ENCODE results near the gene ATF7IP.
"Not testable (repeated sequence)": the region's sequence is repeated elsewhere in the genome, so short reads cannot be mapped to it uniquely, and the experiment has no call there.

Gene ATF7IP, protein sequence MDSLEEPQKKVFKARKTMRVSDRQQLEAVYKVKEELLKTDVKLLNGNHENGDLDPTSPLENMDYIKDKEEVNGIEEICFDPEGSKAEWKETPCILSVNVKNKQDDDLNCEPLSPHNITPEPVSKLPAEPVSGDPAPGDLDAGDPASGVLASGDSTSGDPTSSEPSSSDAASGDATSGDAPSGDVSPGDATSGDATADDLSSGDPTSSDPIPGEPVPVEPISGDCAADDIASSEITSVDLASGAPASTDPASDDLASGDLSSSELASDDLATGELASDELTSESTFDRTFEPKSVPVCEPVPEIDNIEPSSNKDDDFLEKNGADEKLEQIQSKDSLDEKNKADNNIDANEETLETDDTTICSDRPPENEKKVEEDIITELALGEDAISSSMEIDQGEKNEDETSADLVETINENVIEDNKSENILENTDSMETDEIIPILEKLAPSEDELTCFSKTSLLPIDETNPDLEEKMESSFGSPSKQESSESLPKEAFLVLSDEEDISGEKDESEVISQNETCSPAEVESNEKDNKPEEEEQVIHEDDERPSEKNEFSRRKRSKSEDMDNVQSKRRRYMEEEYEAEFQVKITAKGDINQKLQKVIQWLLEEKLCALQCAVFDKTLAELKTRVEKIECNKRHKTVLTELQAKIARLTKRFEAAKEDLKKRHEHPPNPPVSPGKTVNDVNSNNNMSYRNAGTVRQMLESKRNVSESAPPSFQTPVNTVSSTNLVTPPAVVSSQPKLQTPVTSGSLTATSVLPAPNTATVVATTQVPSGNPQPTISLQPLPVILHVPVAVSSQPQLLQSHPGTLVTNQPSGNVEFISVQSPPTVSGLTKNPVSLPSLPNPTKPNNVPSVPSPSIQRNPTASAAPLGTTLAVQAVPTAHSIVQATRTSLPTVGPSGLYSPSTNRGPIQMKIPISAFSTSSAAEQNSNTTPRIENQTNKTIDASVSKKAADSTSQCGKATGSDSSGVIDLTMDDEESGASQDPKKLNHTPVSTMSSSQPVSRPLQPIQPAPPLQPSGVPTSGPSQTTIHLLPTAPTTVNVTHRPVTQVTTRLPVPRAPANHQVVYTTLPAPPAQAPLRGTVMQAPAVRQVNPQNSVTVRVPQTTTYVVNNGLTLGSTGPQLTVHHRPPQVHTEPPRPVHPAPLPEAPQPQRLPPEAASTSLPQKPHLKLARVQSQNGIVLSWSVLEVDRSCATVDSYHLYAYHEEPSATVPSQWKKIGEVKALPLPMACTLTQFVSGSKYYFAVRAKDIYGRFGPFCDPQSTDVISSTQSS

GRCh38 chr12:14365294-14366208 is at the start of gene ATF7IP:
ATF7IP (plus strand) TSS chr12:14365682; CDS start chr12:14423916, 58,234 bp downstream.
- H3K36me3 ChIP-seq (ENCODE audit: insufficient read depth, low read length): no peaks in the 10 kb centered on the region
- no peaks in the 10 kb centered on the region for H3K4me1 ChIP-seq (ENCODE audit: insufficient read depth, low read length)
- H3K9me3 ChIP-seq (ENCODE audit: low read length): no peaks in the 10 kb centered on the region

GRCh38 chr12:14317362-14318146 is 47.9 kb upstream of the ATF7IP start:
- no peaks in the 10 kb centered on the region for H3K9me3 ChIP-seq (ENCODE audit: low read length)
- H3K27me3 ChIP-seq (ENCODE audit: control insufficient read depth in 1 of 2, insufficient read depth in 2 of 2, low read length in 2 of 2): no peaks in the 10 kb centered on the region
- H3K36me3 ChIP-seq (ENCODE audit: insufficient read depth, low read length): no peaks in the 10 kb centered on the region
- H3K4me1 ChIP-seq (ENCODE audit: insufficient read depth, low read length): no peaks in the 10 kb centered on the region
- no peak overlapping the region for H3K27ac ChIP-seq (ENCODE audit: low read depth, low read length)
- no peak overlapping the region for H3K9ac ChIP-seq (ENCODE audit: low read length)
- H3K4me3 ChIP-seq (ENCODE audit: low read depth in 1 of 2, low read length in 2 of 2): no peak overlapping the region

More at GRCh38 chr12:14365294-14366208, at the start of gene ATF7IP:
- H3K27ac ChIP-seq (ENCODE audit: low read depth, low read length): peak within 1 kb of the TSS; percentile 79
- H3K4me3 ChIP-seq (ENCODE audit: low read depth in 1 of 2, low read length in 2 of 2): peak within 1 kb of the TSS; percentile 61 to 66
- no peak within 1 kb of the TSS for H3K9ac ChIP-seq (ENCODE audit: low read length)
- H3K27me3 ChIP-seq (ENCODE audit: control insufficient read depth in 1 of 2, insufficient read depth in 2 of 2, low read length in 2 of 2): no peaks in the 10 kb centered on the region

GRCh38 chr12:14319704-14320427 is 45.6 kb upstream of the ATF7IP start:
- not testable (repeated sequence) for H3K9ac ChIP-seq (ENCODE audit: low read length); H3K36me3 ChIP-seq (ENCODE audit: insufficient read depth, low read length); H3K4me1 ChIP-seq (ENCODE audit: insufficient read depth, low read length)

DNA sequence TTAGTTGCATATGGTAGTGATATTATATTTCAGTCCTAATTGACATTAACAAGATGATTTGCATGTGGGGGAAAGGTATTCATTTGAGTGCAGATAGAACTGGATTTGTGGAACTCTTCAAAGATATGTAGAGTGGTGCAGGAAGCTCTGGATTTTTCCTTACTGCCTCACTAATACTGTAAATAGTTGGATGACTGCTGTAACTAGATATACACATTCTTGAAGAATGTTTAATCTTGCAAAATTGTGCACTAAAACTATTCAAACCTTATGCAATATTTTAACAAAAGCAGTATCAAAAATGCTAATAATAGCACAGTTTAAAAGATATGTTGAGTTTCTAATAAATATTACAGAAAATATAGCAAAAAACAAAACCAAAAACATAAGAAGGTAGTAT is 43.1 kb upstream of the ATF7IP start:
- Histone ChIP-seq H3K9me3 (ENCODE audit: low read length) (no peaks in the 10 kb centered on the region), H3K27me3 (ENCODE audit: control insufficient read depth in 1 of 2, insufficient read depth in 2 of 2, low read length in 2 of 2) (no peaks in the 10 kb centered on the region), H3K36me3 (ENCODE audit: insufficient read depth, low read length) (no peaks in the 10 kb centered on the region), H3K9ac (ENCODE audit: low read length) (no peak overlapping the region), H3K4me1 (ENCODE audit: insufficient read depth, low read length) (no peaks in the 10 kb centered on the region), H3K4me3 (ENCODE audit: low read depth in 1 of 2, low read length in 2 of 2) (no peak overlapping the region), H3K27ac (ENCODE audit: low read depth, low read length) (no peak overlapping the region)

More at GRCh38 chr12:14319704-14320427, 45.6 kb upstream of the ATF7IP start:
- H3K4me3 ChIP-seq (ENCODE audit: low read depth in 1 of 2, low read length in 2 of 2); H3K27ac ChIP-seq (ENCODE audit: low read depth, low read length); H3K9me3 ChIP-seq (ENCODE audit: low read length); H3K27me3 ChIP-seq (ENCODE audit: control insufficient read depth in 1 of 2, insufficient read depth in 2 of 2, low read length in 2 of 2): not testable (repeated sequence)

DNA sequence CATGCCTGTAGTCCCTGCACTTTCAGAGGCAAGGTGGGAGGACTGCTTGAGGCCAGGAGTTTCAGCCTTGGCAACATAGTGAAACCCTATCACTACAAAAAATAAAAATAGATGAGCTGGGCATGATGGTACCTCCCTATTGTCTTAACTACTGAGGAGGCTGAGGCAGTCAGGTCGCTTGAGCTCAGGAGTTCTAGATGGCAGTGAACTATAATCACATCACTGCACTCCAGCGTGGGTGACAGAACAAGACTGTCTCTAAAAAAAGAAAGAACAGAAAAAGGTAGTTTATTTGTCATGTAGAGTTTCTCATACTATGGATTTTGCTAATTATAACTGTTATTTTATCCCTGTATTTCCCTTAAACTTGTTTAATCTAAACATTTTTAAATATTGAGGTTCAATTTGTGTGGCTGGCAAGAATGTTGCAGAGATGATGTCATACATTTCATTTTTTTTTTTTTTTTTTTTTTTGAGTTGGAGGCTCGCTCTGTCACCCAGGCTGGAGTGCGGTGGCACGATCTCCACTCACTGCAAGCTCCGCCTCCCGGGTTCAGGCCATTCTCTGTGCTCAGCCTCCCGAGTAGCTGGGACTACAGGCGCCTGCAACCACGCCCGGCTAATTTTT is 39.7 kb upstream of the ATF7IP start:
- H3K9me3 ChIP-seq (ENCODE audit: low read length): no peaks in the 10 kb centered on the region
- no peak overlapping the region for H3K9ac ChIP-seq (ENCODE audit: low read length)
- H3K4me3 ChIP-seq (ENCODE audit: low read depth in 1 of 2, low read length in 2 of 2): no peak overlapping the region
- H3K27ac ChIP-seq (ENCODE audit: low read depth, low read length): no peak overlapping the region
- no peaks in the 10 kb centered on the region for H3K27me3 ChIP-seq (ENCODE audit: control insufficient read depth in 1 of 2, insufficient read depth in 2 of 2, low read length in 2 of 2)
- no peaks in the 10 kb centered on the region for H3K4me1 ChIP-seq (ENCODE audit: insufficient read depth, low read length)
- no peaks in the 10 kb centered on the region for H3K36me3 ChIP-seq (ENCODE audit: insufficient read depth, low read length)

DNA sequence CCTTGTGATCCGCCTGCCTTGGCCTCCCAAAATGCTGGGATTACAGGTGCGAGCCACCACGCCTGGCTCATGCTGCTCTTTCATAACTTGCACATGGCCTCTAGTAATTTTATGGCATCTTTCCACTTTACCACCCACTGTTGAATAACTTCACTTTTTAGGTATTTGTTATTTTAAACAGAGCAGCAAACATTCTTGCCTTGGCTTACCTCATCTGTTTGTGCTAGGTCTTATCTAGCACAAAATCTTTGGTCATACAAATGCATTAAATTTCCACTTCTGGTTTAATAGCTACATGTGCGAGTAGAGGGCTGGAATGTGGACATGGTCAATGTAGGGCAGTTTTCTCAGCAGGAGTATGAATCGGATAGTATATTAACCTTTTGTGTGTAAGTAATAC is 38.8 kb upstream of the ATF7IP start:
- H3K4me1 ChIP-seq (ENCODE audit: insufficient read depth, low read length): no peaks in the 10 kb centered on the region
- no peaks in the 10 kb centered on the region for H3K27me3 ChIP-seq (ENCODE audit: control insufficient read depth in 1 of 2, insufficient read depth in 2 of 2, low read length in 2 of 2)
- no peak overlapping the region for H3K9ac ChIP-seq (ENCODE audit: low read length)
- no peak overlapping the region for H3K4me3 ChIP-seq (ENCODE audit: low read depth in 1 of 2, low read length in 2 of 2)
- H3K36me3 ChIP-seq (ENCODE audit: insufficient read depth, low read length): no peaks in the 10 kb centered on the region
- no peaks in the 10 kb centered on the region for H3K9me3 ChIP-seq (ENCODE audit: low read length)
- H3K27ac ChIP-seq (ENCODE audit: low read depth, low read length): no peak overlapping the region

DNA sequence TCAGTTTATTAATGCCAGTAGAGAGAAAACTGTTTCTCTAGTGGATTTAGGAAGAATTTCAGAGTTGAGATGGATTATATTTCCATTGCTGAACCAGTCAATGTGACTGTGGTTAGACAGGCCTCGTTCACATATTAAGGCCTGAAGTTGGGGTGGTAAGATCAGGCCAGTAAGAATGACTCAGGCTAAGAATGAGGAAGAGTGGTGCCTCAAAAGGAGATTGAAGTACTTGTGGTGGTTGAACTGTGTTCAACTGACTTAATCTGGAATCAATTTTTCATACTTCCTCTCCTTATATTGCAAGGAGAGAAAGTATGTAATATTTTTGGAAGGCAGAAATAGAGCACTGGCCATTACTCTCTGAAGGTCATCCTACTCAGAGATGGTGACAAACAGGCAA is 37.8 kb upstream of the ATF7IP start:
- no peaks in the 10 kb centered on the region for H3K4me1 ChIP-seq (ENCODE audit: insufficient read depth, low read length)
- H3K27ac ChIP-seq (ENCODE audit: low read depth, low read length): no peak overlapping the region
- no peaks in the 10 kb centered on the region for H3K9me3 ChIP-seq (ENCODE audit: low read length)
- H3K36me3 ChIP-seq (ENCODE audit: insufficient read depth, low read length): no peaks in the 10 kb centered on the region
- H3K4me3 ChIP-seq (ENCODE audit: low read depth in 1 of 2, low read length in 2 of 2): no peak overlapping the region
- H3K9ac ChIP-seq (ENCODE audit: low read length): no peak overlapping the region
- H3K27me3 ChIP-seq (ENCODE audit: control insufficient read depth in 1 of 2, insufficient read depth in 2 of 2, low read length in 2 of 2): no peaks in the 10 kb centered on the region

- peaks cover 4% of the 10 kb centered on the region for H3K9me3 ChIP-seq (ENCODE audit: low read length)
- no peak overlapping the region for H3K27ac ChIP-seq (ENCODE audit: low read depth, low read length)
- H3K9ac ChIP-seq (ENCODE audit: low read length): no peak overlapping the region
- H3K4me1 ChIP-seq (ENCODE audit: insufficient read depth, low read length): no peaks in the 10 kb centered on the region
- H3K4me3 ChIP-seq (ENCODE audit: low read depth in 1 of 2, low read length in 2 of 2): no peak overlapping the region
- H3K27me3 ChIP-seq (ENCODE audit: control insufficient read depth in 1 of 2, insufficient read depth in 2 of 2, low read length in 2 of 2): no peaks in the 10 kb centered on the region
- no peaks in the 10 kb centered on the region for H3K36me3 ChIP-seq (ENCODE audit: insufficient read depth, low read length)
These were observed 33.0 kb upstream of the ATF7IP start for GRCh38 chr12:14332482-14332881.

- Histone ChIP-seq H3K4me3 (ENCODE audit: low read depth in 1 of 2, low read length in 2 of 2) (no peak overlapping the region), H3K9me3 (ENCODE audit: low read length) (peaks cover 4% of the 10 kb centered on the region), H3K36me3 (ENCODE audit: insufficient read depth, low read length) (no peaks in the 10 kb centered on the region), H3K27me3 (ENCODE audit: control insufficient read depth in 1 of 2, insufficient read depth in 2 of 2, low read length in 2 of 2) (no peaks in the 10 kb centered on the region), H3K9ac (ENCODE audit: low read length) (no peak overlapping the region), H3K27ac (ENCODE audit: low read depth, low read length) (no peak overlapping the region), H3K4me1 (ENCODE audit: insufficient read depth, low read length) (no peaks in the 10 kb centered on the region)
These were observed 25.1 kb upstream of the ATF7IP start for GRCh38 chr12:14340371-14340770.
